Activated T-cell treated with anti-CD3 and anti-CD28 coated beads, Interleukin-2, amount 50 U/mL, for 4 hours (primary cell): ENCODE data around the gene SPATA12. TPM values are rescaled to one million over a fixed set of nuclear protein-coding genes. Genes with fewer than 3 reads are reported as not detected.

Source experiments
- ATAC-seq, 2 donors: fragments of 200-7000 bp; cut with Tn5 transposase; one replicate each; pipeline ENCODE4 v1.10.0; 2021
- DNase-seq: peaks from one replicate; pipeline ENCODE4 v3.0.0-alpha.2; 2020
- H3K27me3 Mint-ChIP-seq: one replicate; pipeline ENCODE4 v1.8.0; 2021; ENCODE audit warnings: low read depth, mixed read lengths
- H3K36me3 Mint-ChIP-seq: one replicate; pipeline ENCODE4 v1.8.0; 2022; ENCODE audit warnings: mixed read lengths; ENCODE audit not compliant: insufficient read depth
- H3K4me1 Mint-ChIP-seq: one replicate; pipeline ENCODE4 v1.8.0; 2021; ENCODE audit warnings: low read depth, mixed read lengths
- H3K4me3 Mint-ChIP-seq: one replicate; pipeline ENCODE4 v1.8.0; 2021; ENCODE audit warnings: mild to moderate bottlenecking, moderate library complexity, mixed read lengths
- H3K9me3 Mint-ChIP-seq: one replicate; pipeline ENCODE4 v1.8.0; 2021; ENCODE audit warnings: mixed read lengths
- total RNA-seq, 3 donors: library from RNA; stranded (reverse); gene quantifications; one replicate each; pipeline ENCODE4 v1.2.1, GENCODE V29; 2021

Gene SPATA12
- total RNA-seq, 3 donors from 2014 or later, result not detected

DNA sequence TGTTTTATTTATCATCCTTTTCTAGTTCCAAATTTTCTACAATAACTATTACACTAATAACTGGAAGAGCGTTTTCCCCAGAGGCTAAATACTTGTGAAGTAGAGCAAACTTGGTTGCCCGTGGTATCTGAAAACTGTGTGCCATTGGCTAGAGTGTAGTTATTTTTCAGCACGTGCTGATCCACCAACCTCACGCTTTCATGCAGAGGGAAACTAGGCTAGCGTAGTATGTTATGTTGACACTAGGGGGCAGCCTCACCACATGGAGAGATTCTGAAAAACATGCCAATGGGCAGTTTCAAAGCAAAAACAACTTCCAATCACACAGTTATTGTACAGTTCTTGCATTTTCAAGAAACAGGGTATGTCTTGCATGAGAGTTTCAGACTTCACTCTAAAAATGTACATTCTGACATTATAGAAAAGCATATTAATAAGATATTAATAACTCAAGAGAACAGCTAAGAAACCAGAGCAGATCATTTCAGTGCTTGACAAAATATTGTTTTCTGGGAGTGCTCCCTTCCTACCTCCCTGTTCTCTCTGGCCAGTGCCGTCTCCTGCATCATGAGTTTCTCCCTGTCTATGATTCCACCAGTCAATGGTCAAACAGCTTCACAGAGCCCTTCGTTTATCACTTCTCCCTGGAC is 39.7 kb downstream of the SPATA12 start:
- Mint-ChIP-seq H3K4me1 (no peaks in the 10 kb centered on the region), H3K27me3 (no peaks in the 10 kb centered on the region), H3K4me3 (no peak overlapping the region), H3K9me3 (no peaks in the 10 kb centered on the region), H3K36me3 (no peaks in the 10 kb centered on the region)
- DNase-seq (peak; percentile 38), ATAC-seq (peak; percentile 61 to 80)

DNA sequence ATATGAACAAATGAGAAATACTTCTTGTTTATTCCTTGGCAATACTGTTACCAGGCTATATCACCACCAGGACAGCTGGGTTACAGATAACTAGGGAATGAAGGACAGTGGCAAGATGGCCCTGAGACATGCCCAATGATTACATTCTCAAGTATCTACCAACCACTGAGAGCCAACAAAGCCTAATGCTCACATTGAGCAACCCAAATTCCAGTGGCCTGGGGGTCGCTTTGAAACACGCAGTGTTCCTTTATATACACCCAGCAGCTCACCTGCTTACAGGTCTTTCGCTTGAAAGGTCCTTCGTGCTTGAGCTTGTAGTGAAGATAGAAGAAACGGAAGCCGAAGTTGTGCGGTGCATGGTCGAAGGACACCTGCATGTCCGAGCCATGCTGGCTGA is 45.1 kb downstream of the SPATA12 start:
- no peak for ATAC-seq
- no peak for DNase-seq
- no peak overlapping the region for H3K4me3 Mint-ChIP-seq
- no peaks in the 10 kb centered on the region for H3K36me3 Mint-ChIP-seq
- H3K27me3 Mint-ChIP-seq, result peaks cover 8% of the 10 kb centered on the region
- no peaks in the 10 kb centered on the region for H3K4me1 Mint-ChIP-seq
- H3K9me3 Mint-ChIP-seq, result no peaks in the 10 kb centered on the region

DNA sequence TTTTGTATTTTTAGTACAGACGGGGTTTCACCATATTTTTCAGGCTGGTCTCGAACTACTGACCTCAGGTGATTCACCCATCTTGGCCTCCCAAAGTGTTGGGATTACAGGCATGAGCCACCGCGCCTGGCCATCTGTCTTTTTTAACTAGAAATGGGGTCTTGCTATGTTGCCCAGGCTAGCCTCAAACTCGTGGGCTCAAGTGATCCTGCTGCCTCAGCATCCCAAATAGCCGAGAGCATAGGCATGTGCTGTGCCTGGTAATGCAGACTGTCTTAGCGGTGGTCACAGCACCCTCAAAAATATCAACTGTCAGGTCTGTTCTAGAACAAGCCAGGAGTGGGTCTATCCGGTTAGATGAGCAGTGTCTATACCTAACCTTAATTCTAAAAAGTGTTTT is 48.2 kb downstream of the SPATA12 start:
- no peak for ATAC-seq
- Mint-ChIP-seq H3K27me3 (peaks cover 11% of the 10 kb centered on the region), H3K4me1 (no peaks in the 10 kb centered on the region), H3K9me3 (no peaks in the 10 kb centered on the region), H3K4me3 (no peak overlapping the region), H3K36me3 (no peaks in the 10 kb centered on the region)
- no peak for DNase-seq

DNA sequence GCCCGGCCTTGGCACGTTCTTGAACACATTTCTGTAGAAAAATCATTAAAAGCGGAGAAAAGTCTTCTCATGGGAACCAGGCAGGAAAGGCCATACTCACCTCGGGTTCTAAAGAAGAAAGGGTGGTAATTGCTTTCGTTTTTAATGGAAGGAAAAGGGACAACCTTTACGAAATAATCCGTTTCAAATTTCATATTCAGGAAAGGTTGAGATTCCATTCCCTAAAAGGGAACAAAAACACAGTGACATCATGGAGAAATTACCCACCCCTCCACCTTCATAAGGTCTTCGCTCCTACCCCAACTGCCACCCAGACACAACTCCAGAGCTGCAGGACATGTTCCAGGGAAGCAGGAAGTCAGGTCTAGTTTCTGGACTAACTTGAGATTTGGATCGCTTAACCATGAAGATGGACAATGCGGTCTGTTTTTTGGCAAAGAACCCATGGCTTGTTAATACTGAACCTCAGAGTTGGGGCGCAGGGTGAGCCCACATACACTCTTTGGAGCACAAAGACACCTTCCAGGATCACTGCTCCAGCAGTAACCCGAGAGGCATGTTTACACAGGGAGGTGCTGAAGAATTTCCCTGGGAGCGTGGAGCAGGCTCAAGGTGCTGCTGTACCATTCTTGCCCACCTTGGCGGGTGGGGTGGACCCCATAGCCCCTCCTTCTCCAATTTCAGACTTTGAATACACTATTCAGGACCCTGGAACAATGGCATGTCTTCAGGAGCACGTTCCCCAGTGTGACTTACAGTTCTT is 49.2 kb downstream of the SPATA12 start:
- DNase-seq (no peak), ATAC-seq (no peak)
- Mint-ChIP-seq H3K27me3 (peaks cover 11% of the 10 kb centered on the region), H3K36me3 (no peaks in the 10 kb centered on the region), H3K4me3 (no peak overlapping the region), H3K4me1 (no peaks in the 10 kb centered on the region), H3K9me3 (no peaks in the 10 kb centered on the region)

DNA sequence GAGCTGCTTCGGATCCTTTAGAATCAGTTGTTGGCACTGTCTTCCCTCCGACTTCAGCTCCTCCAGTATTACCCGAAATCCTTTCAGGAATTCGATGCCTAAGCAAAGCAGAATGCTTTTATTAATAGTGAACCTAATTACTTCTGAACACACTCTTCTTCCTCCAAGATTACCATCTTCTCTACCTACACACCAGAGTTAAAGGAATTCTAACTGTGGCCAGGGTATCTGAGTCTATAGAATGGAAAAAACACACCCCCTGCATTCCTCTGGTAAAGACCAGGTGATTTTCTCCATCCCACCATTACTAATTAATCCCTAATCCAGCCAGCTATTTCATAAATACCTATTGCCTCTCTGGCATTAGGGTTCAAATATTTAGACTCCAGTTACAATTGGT is 49.8 kb downstream of the SPATA12 start:
- no peaks in the 10 kb centered on the region for H3K4me1 Mint-ChIP-seq
- DNase-seq, result no peak
- H3K4me3 Mint-ChIP-seq, result no peak overlapping the region
- peaks cover 11% of the 10 kb centered on the region for H3K27me3 Mint-ChIP-seq
- no peaks in the 10 kb centered on the region for H3K9me3 Mint-ChIP-seq
- no peak for ATAC-seq
- no peaks in the 10 kb centered on the region for H3K36me3 Mint-ChIP-seq

DNA sequence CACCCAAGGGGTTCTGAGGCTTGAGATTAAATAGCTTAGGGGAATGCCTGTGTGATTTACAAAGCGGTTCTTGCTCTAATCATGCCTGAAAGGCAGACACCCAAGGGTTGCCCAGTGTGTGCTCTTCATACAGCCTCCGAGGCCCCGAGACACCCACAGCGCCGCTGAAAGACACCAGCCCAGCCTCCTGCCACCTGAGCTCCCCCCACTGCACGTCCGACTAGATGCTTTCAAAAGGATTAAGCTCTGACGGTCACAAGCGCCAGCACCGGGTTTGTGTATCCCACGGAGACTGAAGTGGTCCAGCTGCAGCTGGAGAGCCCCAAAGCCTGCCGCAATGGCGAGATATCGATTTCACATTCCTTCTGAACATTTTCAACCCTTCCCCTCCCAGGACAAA is 50.3 kb downstream of the SPATA12 start:
- DNase-seq (no peak), ATAC-seq (no peak)
- no peaks in the 10 kb centered on the region for H3K4me1 Mint-ChIP-seq
- no peak overlapping the region for H3K4me3 Mint-ChIP-seq
- H3K9me3 Mint-ChIP-seq, result no peaks in the 10 kb centered on the region
- H3K27me3 Mint-ChIP-seq, result peaks cover 10% of the 10 kb centered on the region
- no peaks in the 10 kb centered on the region for H3K36me3 Mint-ChIP-seq

DNA sequence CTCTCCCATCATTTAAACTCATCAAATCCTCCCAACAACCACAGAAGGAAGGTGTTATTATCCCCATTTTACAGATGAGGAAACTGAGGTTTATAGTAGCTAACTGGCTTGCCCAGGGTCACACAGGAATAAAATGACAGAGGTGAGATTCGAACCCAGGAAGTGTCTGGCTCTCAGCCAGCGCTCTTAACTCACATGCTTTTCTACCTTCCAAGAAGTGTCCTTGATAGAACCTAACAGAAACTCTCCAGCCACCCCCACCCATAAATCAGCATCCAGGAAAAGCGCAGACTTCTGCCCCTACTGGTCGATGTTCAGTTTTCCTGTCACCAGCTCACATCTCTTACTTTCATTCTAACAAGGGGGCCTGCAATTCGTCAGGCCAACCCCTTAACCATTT is 51.7 kb downstream of the SPATA12 start:
- DNase-seq (no peak), ATAC-seq (no peak)
- no peaks in the 10 kb centered on the region for H3K9me3 Mint-ChIP-seq
- peaks cover 9% of the 10 kb centered on the region for H3K27me3 Mint-ChIP-seq
- no peaks in the 10 kb centered on the region for H3K36me3 Mint-ChIP-seq
- no peak overlapping the region for H3K4me3 Mint-ChIP-seq
- H3K4me1 Mint-ChIP-seq, result no peaks in the 10 kb centered on the region

DNA sequence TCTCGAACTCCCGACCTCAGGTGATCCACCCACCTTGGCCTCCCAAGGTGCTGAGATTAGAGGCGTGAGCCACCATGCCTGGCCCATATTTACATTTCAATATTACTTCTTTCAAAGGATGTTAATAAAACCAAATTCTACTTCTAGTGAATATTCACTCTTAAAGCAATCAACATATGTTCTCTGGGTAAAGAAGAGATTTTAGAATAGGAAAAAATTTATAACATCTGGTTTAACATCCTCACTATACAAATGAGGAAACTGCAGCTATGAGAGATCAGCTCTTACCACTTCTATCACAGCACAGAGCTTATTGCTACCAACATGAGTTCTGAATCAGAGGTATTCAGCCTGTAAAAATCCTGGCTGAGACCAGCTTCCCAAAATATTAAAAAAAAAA is 56.0 kb downstream of the SPATA12 start:
- ATAC-seq (no peak), DNase-seq (no peak)
- Mint-ChIP-seq H3K4me3 (no peak overlapping the region), H3K9me3 (no peaks in the 10 kb centered on the region), H3K36me3 (no peaks in the 10 kb centered on the region), H3K27me3 (peaks cover 1% of the 10 kb centered on the region), H3K4me1 (no peaks in the 10 kb centered on the region)

DNA sequence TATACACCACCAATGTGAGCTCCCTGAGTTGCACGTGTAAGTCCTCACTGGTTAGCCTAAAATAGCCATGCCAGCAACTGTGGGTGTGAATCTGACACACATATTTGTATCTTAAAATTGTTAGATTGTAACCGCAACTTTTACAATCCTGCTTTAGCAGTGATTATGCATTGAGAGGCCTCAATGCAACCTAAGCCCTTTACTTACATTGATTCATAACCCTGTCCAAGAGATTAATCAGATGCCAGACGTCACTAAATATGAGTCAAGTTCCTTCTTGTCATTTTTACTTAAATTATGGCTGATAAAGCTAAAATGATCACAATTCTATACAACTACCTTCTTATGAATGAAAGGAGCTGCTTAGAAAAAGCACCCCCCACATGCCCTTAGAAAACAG is 57.8 kb downstream of the SPATA12 start:
- peaks cover 6% of the 10 kb centered on the region for H3K27me3 Mint-ChIP-seq
- H3K4me1 Mint-ChIP-seq, result no peaks in the 10 kb centered on the region
- no peak overlapping the region for H3K4me3 Mint-ChIP-seq
- DNase-seq, result no peak
- H3K9me3 Mint-ChIP-seq, result no peaks in the 10 kb centered on the region
- no peaks in the 10 kb centered on the region for H3K36me3 Mint-ChIP-seq
- no peak for ATAC-seq

DNA sequence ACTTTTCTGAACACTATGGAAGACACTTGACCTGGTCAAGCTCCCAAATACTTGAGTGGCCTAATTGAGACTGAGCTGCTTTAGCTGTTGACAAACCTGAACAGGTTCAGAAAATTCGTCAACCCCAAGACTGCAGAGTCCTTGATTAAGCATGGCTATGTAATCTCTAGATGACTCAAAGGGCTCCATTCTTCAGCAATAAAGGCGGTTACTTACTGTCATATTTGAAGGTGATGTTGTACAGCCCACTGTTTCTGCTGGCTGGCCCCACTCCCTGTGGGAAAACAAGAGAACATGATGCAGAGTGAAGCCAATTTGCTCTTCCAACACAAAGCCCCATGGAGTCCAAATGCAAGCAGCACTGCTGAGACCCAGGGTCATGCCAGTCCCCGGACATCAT is 59.6 kb downstream of the SPATA12 start:
- H3K4me3 Mint-ChIP-seq, result no peak overlapping the region
- no peak for DNase-seq
- no peak for ATAC-seq
- H3K4me1 Mint-ChIP-seq, result no peaks in the 10 kb centered on the region
- H3K36me3 Mint-ChIP-seq, result no peaks in the 10 kb centered on the region
- no peaks in the 10 kb centered on the region for H3K9me3 Mint-ChIP-seq
- peaks cover 8% of the 10 kb centered on the region for H3K27me3 Mint-ChIP-seq

DNA sequence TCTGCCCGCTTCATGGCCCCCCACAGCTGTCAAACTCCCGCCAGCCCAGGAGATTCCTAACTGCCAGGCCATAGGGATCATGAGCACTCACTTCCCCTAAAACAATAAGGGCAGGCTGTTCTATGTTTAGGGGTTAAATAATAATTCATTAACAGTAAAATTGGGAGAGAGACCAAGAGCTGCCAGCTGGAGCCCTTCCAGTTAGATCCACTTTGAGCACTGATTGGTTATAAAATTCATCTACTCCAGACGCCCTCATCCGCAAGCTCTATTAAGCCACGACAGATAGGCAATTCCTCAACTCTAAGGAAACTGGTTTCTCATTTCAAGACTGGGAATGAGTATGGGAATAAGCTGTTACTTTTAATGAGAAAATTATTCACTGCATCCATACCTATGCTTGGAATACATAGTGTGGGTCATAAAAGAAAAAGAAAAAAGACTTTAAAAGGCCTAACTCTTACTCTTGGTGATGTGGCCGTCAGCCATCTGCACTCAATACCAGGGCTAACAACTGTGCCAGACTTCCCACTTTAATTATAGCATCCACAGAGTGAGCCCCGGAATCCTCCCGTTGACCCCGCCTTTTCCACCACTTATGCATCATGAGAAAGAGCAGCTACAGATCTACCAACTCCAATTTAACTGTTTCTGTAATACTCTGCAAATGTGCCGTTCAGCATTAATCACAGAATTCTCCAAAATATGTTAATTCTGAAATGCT is 60.1 kb downstream of the SPATA12 start:
- ATAC-seq (no peak), DNase-seq (no peak)
- Mint-ChIP-seq H3K36me3 (no peaks in the 10 kb centered on the region), H3K4me1 (no peaks in the 10 kb centered on the region), H3K4me3 (no peak overlapping the region), H3K27me3 (peaks cover 8% of the 10 kb centered on the region), H3K9me3 (no peaks in the 10 kb centered on the region)

Other genes starting within 250 kb of the SPATA12 start
- under 1 TPM in 2 of 3 donors, not detected in 1; 0.05 to 0.11 TPM for gene IL17RD, start 104.7 kb downstream of the SPATA12 start, total RNA-seq
- gene HESX1, start 139.3 kb downstream of the SPATA12 start, total RNA-seq, result not detected
- 10 to 100 TPM; 24.2 to 29.1 (median 26.2) TPM for gene APPL1, start 167.1 kb downstream of the SPATA12 start, total RNA-seq
- gene ASB14, start 232.0 kb downstream of the SPATA12 start, total RNA-seq, result not detected